HEK293 (cell line): ENCODE results near the gene RNF187.
A peak's percentile ranks its signal among the peaks of the same experiment; 100 is the strongest.

Experiments
- CTCF ChIA-PET: fragments of 350-600 bp; formaldehyde crosslinking; extraction: SDS; loops from one replicate; lab custom pipeline; 2021; ENCODE audit warnings: antibody characterized with exemption; lab: Yijun Ruan, JAX
- POLR2A ChIA-PET: fragments of 300-600 bp; formaldehyde crosslinking; extraction: SDS; loops from one replicate; lab custom pipeline; 2020; ENCODE audit warnings: antibody characterized with exemption, inconsistent platforms; lab: Yijun Ruan, JAX
- H3K27ac ChIP-seq: fragments of 200-500 bp; sonication (Bioruptor generic); 2 replicates; pipeline ENCODE4 v1.5.1; 2014; ENCODE audit warnings: low read depth, low read length, control low read depth, inconsistent platforms; ENCODE audit errors: extremely low read depth
- H3K36me3 ChIP-seq, 2 experiments: fragments of 200-500 bp in 1 of 2; sonication (Bioruptor generic) in 1 of 2; 1 replicate in 1 of 2; 2 replicates in 1 of 2; pipeline ENCODE4 v1.5.1; 2014 to 2017; ENCODE audit warnings: inconsistent platforms in 2 of 2, low read length in 2 of 2; ENCODE audit not compliant: control insufficient read depth in 2 of 2, insufficient read depth in 1 of 2
- H3K4me1 ChIP-seq: fragments of 200-500 bp; sonication (Bioruptor generic); 2 replicates; pipeline ENCODE4 v1.5.1; 2014; ENCODE audit warnings: mild to moderate bottlenecking, low read length, inconsistent platforms; ENCODE audit not compliant: control insufficient read depth, insufficient read depth
- H3K4me3 ChIP-seq: 2 replicates; pipeline ENCODE4 v1.5.1; 2011; ENCODE audit warnings: low read depth, mild to moderate bottlenecking, control low read depth, low read length, moderate library complexity
- H3K9me3 ChIP-seq: fragments of 200-500 bp; sonication (Bioruptor generic); 2 replicates; pipeline ENCODE4 v1.5.1; 2014; ENCODE audit warnings: low read depth, low read length, inconsistent platforms; ENCODE audit not compliant: control insufficient read depth, insufficient read depth
- AEBP2 ChIP-seq: fragments of 450-650 bp; formaldehyde crosslinking; IDR thresholded peaks from 2 replicates; pipeline ENCODE4 v1.5.1; 2016; ENCODE audit warnings: missing biosample characterization, missing genetic modification characterization, borderline replicate concordance
- BCL11A ChIP-seq: fragments of 450-650 bp; formaldehyde crosslinking; IDR thresholded peaks from 2 replicates; pipeline ENCODE4 v1.5.1; 2016; ENCODE audit warnings: low read depth, missing biosample characterization, missing genetic modification characterization
- BCL6B ChIP-seq: fragments of 450-650 bp; formaldehyde crosslinking; IDR thresholded peaks from 2 replicates; pipeline ENCODE4 v1.5.1; 2017; ENCODE audit warnings: missing biosample characterization, missing genetic modification characterization
- PBX3 ChIP-seq: sonication (generic); formaldehyde crosslinking; IDR thresholded peaks from 2 replicates; pipeline ENCODE4 v1.8.1; 2022; ENCODE audit warnings: mild to moderate bottlenecking, moderate library complexity, missing genetic modification reagents
- SCRT2 ChIP-seq: fragments of 450-650 bp; formaldehyde crosslinking; IDR thresholded peaks from 2 replicates; pipeline ENCODE4 v1.5.1; 2016; ENCODE audit warnings: missing biosample characterization, missing genetic modification characterization
- SP3 ChIP-seq: fragments of 450-650 bp; formaldehyde crosslinking; IDR thresholded peaks from 2 replicates; pipeline ENCODE4 v1.5.1; 2016; ENCODE audit warnings: missing biosample characterization, missing genetic modification characterization
- SP7 ChIP-seq: fragments of 450-650 bp; formaldehyde crosslinking; IDR thresholded peaks from 2 replicates; pipeline ENCODE4 v1.5.1; 2016; ENCODE audit warnings: missing biosample characterization, missing genetic modification characterization
- TCF7L2 ChIP-seq: IDR thresholded peaks from 2 replicates; pipeline ENCODE4 v1.6.1; 2011; ENCODE audit warnings: low read depth, mild to moderate bottlenecking, inconsistent platforms, low read length, moderate library complexity, borderline replicate concordance
- TSHZ1 ChIP-seq: fragments of 450-650 bp; formaldehyde crosslinking; IDR thresholded peaks from 2 replicates; pipeline ENCODE4 v1.5.1; 2016; ENCODE audit warnings: missing biosample characterization, missing genetic modification characterization, borderline replicate concordance
- ZBTB10 ChIP-seq: fragments of 450-650 bp; formaldehyde crosslinking; IDR thresholded peaks from 2 replicates; pipeline ENCODE4 v1.5.1; 2016; ENCODE audit warnings: missing biosample characterization, missing genetic modification characterization
- ZBTB26 ChIP-seq: fragments of 450-650 bp; formaldehyde crosslinking; optimal IDR thresholded peaks from 2 replicates; pipeline ENCODE3; 2016; ENCODE audit warnings: missing biosample characterization, mild to moderate bottlenecking, missing genetic modification characterization
- ZFP41 ChIP-seq: fragments of 450-650 bp; formaldehyde crosslinking; IDR thresholded peaks from 2 replicates; pipeline ENCODE4 v1.5.1; 2016; ENCODE audit warnings: missing biosample characterization, missing genetic modification characterization, borderline replicate concordance
- ZNF10 ChIP-seq: fragments of 450-650 bp; formaldehyde crosslinking; IDR thresholded peaks from 2 replicates; pipeline ENCODE4 v1.5.1; 2017; ENCODE audit warnings: missing biosample characterization, missing genetic modification characterization
- ZNF121 ChIP-seq: fragments of 450-650 bp; formaldehyde crosslinking; IDR thresholded peaks from 2 replicates; pipeline ENCODE4 v1.5.1; 2016; ENCODE audit warnings: missing biosample characterization, missing genetic modification characterization
- ZNF239 ChIP-seq: fragments of 450-650 bp; formaldehyde crosslinking; IDR thresholded peaks from 2 replicates; pipeline ENCODE4 v1.5.1; 2016; ENCODE audit warnings: missing biosample characterization, missing genetic modification characterization
- ZNF24 ChIP-seq: fragments of 450-650 bp; formaldehyde crosslinking; IDR thresholded peaks from 2 replicates; pipeline ENCODE4 v1.5.1; 2016; ENCODE audit warnings: missing biosample characterization, missing genetic modification characterization
- ZNF280D ChIP-seq: fragments of 450-650 bp; formaldehyde crosslinking; IDR thresholded peaks from 2 replicates; pipeline ENCODE4 v1.5.1; 2016; ENCODE audit warnings: missing biosample characterization, missing genetic modification characterization
- ZNF341 ChIP-seq: fragments of 450-650 bp; formaldehyde crosslinking; IDR thresholded peaks from 2 replicates; pipeline ENCODE4; 2016; ENCODE audit warnings: low read depth, missing biosample characterization, missing genetic modification characterization
- ZNF473 ChIP-seq: fragments of 450-650 bp; formaldehyde crosslinking; IDR thresholded peaks from 2 replicates; pipeline ENCODE4 v1.5.1; 2017; ENCODE audit warnings: missing biosample characterization, missing genetic modification characterization
- ZNF529 ChIP-seq: fragments of 450-650 bp; formaldehyde crosslinking; IDR thresholded peaks from 2 replicates; pipeline ENCODE4 v1.5.1; 2017; ENCODE audit warnings: missing genetic modification characterization, missing biosample characterization; ENCODE audit not compliant: insufficient replicate concordance
- ZNF654 ChIP-seq: fragments of 450-650 bp; formaldehyde crosslinking; IDR thresholded peaks from 2 replicates; pipeline ENCODE4 v1.5.1; 2016; ENCODE audit warnings: low read depth, missing biosample characterization, missing genetic modification characterization

RNF187 gene

GRCh38 chr1:228487336-228488124 lies at the start of gene RNF187:
Gene RNF187 (plus strand): TSS chr1:228487382.
- Histone ChIP-seq H3K36me3 (peaks cover 20 to 35% of the 10 kb centered on the region in 2 experiments; a peak in 2 of 3 replicates), H3K4me1 (peaks cover 7% of the 10 kb centered on the region), H3K9me3 (no peaks in the 10 kb centered on the region), H3K4me3 (peak within 1 kb of the TSS; percentile 79), H3K27ac (peak within 1 kb of the TSS; percentile 91)
- ChIA-PET POLR2A (interaction anchor here (0.5 to 1.5 kb wide), 5 partner anchors 29 to 984 kb away, joined by 3 to 9 read pairs (median 6); partner anchors contain the start of gene GUK1), CTCF (interaction anchor here (1.1 to 1.3 kb wide), 2 partner anchors 13 to 28 kb away, joined by 4 to 14 read pairs; no protein-coding TSS in a partner anchor)
- TF ChIP-seq ZNF654 (tag by site-specific recombination) (no peak), TSHZ1 (tag by site-specific recombination) (no peak), ZNF10 (no peak), ZNF280D (tag by site-specific recombination) (no peak), ZBTB10 (tag by site-specific recombination) (no peak), ZFP41 (tag by site-specific recombination) (no peak), PBX3 (CRISPR knock-in tag) (no peak), ZNF529 (tag by site-specific recombination) (no peak), ZBTB26 (no peak), BCL11A (no peak), BCL6B (no peak), ZNF24 (tag by site-specific recombination) (no peak), TCF7L2 (no peak), SP7 (tag by site-specific recombination) (0 out of 2 replicates have a peak, but pooled peaks have one; percentile 34), ZNF121 (tag by site-specific recombination) (no peak), ZNF341 (tag by site-specific recombination) (no peak; the same call in 1 of the 2 replicates), SCRT2 (no peak), AEBP2 (tag by site-specific recombination) (no peak), ZNF239 (tag by site-specific recombination) (no peak), ZNF473 (tag by site-specific recombination) (no peak), SP3 (tag by site-specific recombination) (no peak; the same call in 1 of the 2 replicates)
